HG03135 (cell line): ENCODE results near the gene CYB5A.

ENCODE experiments used
- ATAC-seq: cut with Tn5 transposase; IDR thresholded peaks from one replicate; pipeline ENCODE4 v1.9.1; 2021; ENCODE audit warnings: mild to moderate bottlenecking, moderate library complexity; ENCODE audit not compliant: unreplicated experiment

Gene CYB5A

DNA sequence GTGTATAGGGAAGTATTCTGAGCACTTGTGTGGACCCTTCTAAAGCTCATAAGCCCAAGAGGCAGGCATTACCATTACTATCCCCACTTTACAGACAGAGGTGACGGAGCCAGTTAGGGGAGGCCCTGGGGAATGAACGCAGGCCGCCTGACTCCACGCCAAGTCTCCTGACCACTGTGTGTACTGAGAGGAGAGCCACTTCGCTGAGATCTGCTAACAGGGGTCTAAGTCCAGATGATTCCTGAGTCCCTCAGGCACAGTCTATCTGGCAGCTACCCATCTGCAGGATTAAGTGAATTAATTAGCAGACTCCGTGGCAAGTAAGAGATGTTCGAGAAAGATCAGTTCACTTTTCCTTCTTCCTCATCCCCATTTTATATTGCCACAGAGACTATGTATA is 13.7 kb downstream of the CYB5A start:
- no peak for ATAC-seq

DNA sequence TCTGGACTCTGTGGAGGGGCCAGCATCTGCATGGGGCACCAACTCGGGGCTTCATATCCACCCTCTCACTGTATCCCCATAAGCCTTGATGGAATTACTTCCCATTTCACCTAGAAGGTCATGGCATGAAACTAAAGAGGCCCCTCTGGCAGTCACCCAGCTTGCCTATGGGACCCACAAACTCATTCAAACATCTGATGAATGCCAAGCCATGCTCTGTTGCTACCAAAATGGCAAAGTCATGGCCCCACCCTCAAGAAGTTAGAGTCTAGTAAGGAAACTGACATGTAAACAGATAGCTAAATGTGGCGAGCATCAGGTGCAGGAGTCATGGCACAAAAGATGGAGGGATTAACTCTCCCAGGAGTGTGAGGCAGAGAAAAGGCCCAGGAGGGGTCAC is 14.5 kb downstream of the CYB5A start:
- no peak for ATAC-seq

DNA sequence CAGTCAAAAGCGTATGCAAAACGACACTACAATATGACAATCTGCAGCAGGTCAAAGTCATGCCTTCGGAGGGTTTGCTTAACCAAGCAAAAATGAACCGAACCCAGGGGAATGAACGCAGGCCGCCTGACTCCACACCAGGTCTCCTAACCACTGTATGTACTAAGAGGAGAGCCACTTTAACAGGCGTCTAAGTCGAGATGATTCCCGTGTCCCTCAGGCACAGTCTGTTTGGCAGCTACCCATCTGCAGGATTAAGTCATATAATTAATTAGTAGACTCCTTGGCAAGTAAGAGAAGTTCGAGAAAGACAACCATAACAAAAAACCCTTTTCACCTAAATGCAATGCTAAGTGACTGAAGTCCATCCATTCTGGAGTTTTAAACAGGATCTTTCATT is 15.2 kb downstream of the CYB5A start:
- no peak for ATAC-seq

DNA sequence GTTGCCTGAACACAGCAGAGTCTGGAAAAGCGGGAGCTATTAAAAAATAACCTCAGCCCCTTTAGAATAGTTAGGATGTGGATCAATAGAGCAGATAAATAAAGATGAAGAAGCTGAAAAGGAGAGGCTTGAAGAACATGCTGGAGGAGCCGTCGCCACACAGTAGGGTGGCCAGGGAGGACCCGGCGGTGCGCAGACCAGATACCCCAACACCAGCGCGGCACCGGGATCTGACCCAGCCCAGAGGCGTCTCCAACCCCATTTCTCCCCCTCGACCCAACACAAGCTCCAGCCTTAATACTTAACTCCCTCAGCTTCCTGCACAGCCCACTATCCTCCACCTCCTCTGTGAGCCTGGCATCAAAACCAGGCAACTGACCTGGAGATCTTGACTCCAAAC is 16.0 kb downstream of the CYB5A start:
- no peak for ATAC-seq

DNA sequence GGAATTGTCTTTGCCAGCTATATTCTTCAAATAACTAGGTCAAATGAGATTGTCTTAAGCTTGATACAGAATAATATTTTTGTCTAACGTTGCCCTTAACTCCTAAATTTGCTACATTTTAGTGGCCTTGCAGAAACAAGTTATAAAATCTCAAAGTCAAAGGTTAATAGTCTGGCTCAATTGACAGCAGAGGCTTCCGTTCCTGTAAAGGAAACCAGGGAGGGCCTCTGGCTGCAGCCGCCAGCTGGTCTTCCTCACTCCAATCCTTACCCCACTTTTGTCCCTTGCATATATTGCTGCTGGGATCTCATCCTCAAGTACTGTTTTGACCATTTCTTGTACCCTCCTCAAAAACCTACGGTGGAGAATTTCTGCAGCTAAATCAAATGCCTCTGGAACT is 17.1 kb downstream of the CYB5A start:
- ATAC-seq: no peak

DNA sequence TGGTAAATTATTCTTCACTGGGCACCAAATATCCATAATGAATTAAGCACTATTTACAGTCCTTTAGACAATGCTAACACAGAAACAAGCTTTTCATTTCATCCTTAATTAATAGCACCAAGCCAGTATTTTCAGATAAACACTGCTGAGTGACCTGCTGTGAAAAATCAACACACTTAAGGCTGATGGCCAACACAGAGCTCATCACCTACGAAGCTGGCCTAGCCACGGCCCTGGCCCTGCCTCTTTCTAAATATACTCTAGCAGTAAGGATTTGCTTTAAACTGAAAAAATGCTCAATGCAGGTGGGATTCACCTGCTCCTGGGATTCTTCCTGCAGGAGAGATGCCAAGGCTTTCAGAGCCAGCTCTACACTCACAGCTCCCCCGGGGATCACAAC is 18.4 kb downstream of the CYB5A start:
- ATAC-seq: no peak

DNA sequence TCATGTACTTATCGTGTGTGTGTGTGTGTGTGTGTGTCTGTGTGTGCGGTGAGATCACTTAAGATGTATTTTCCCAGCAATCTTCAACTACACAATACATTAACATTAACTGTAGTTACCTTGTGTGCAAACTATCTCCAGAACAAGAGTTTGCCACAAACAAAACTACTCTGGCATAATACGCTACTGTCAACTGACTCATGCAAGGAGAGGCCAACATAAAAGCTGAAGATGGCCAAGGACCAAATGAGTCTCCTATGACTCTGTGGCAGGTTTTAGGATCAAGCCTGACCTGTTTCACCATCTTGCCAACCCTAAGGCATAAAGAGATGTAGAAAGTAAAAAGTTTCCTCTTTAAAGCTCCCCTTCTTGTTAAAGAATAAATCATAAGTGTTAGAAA is 20.1 kb downstream of the CYB5A start:
- no peak for ATAC-seq

DNA sequence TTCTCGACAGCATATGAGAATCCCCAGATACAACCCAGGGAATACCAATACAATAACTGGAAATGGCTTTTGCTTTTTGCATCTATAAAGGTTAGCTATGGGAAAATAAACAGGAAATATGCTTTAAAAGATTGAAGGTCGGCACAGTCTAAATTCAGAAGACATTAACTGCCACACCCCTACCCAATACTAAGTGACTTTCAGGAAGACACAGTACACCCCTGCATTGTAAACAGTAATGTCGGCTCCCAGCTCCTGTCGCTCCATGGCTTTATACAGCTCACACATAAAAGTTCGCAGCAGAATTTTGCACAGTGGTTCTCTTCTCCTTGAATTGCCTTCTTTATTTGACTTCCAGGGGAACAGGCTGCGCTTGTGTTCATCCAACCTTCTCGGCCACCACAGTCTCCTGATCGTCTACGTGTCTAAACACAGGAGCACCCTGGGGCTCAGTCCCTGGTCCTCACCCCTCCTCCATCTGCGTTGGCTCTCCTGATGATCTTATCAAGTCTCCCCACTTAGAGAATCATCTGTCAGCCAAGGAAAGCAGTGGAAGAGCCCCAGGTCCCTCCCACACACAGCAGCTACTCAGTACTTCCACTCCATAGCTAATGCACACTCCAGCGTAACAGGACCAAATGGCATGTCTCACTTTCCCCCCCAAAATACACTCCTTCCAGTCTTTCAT is 22.7 kb downstream of the CYB5A start:
- ATAC-seq: no peak

DNA sequence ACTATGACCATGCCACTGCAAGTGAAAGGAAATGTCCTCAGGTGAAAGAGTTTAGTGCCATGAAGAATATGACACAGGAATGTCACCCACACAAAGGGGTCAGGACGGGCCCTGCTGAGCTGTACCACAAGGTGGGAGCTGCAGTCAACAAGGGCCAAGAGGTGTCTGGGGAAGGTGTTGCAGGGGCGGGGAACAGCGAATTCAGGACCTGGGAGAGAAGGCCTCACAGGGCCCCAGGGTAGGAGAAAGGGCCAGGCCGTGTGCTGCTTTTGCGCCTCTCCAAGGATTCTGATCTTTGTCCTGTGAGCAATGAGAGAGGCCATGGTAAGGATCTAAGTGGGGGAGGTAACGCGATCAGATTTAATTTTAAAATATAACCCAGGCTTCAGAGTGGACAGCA is 23.6 kb downstream of the CYB5A start:
- ATAC-seq: no peak

DNA sequence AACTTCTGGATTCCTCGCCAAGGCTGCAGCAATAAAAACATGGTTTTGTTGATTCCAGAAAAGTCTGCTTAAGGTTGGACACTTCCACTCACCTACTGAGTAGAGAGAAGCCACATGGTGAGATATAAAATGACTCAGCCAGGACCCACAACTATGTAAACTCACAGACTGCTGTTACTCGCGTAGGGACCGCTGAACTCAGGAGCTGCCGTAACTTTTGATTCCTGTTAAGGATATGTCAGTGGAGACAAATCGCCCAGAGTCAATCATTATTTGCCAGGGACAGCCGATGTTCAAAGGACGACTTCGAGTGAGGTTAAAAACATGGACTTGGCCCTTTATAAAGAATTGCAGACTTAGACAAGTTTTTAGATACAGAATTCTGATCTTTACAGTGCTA is 25.6 kb downstream of the CYB5A start:
- ATAC-seq: no peak

DNA sequence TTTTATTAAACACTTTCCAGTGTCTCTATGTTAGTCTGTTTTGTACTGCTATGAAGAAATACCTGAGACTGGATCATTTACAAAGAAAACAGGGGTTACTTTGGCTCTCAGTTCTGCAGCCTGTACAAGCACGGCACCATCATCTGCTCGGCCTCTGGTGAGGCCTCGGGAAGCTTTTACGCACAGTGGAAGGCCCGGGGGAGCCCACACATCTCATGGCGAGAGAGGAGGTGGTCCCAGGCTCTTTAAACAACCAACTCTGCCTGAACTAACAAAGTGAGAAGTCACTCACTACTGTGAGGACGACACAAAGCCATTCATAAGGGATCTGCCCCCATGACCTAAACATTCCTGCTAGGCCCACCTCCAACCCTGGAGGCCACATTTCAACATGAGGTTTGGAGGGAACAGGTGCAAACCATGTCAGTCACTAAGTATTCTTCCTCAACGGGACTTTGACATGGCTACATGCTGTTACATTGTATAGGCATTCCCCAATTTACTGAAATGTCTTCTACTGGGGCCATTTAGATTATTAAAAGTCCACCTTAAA is 26.1 kb downstream of the CYB5A start:
- no peak for ATAC-seq

DNA sequence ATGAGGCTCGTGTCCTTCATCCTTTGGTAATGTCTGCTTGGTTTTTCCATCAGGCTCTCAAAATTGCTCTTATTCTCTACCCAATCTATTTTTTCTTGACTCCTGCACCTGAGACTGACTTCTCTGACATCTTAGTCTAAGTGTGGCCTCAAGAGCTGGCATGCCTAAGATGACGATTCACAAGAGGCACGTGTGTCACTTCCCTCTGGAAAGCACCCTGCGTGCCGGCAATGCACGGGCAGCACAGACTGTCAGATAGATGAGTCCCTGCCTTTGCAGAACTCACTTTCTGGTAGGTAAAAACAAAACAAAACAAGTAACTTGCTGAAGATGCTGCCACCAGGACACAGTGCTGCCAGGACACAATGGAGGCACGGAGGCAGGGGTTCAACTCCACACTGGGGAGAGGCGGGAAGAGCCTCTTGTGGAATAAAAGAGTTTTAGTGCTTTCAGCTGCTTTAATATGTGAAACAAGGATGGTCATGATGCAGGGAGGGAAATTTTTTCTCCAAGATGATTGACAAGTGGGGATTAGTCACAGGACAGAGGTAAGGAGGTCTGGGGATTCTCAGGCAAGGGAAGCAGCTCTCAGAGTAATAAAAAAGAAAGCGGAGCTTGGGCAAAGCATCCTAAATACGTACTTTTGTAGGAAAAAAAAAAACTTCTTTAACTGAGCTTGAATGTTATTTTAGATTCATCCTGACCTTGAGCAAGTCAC is 27.3 kb downstream of the CYB5A start:
- no peak for ATAC-seq

DNA sequence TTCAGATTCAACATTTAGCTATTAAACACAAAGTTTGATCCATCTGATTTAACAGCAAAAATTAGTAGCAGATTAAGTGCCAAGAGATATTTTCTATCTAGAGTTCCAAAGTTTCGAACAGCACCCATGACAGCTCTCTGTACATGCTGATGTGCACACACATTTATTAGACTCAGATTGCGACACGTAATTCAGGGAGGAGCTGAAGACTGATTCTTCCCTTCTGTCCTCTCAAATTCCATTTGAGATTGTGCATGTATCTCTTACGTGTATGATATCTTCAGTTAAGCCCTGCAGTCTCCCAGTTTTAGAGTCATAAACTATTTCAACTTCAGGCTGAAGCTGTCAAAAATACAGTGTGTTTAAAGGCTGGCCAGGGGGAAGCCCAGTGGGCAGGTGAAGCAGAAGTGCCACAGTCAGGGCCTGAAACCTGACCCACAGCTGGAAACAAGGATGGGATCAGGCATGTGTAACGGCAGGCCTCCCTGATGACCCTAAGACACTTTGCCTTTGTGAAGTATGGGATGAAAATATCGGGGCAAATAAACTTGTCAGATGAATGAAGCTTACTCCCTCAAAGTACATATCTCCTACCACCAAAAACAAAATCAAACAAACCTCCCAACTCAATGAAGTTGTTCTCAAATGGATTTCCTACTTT is 30.6 kb downstream of the CYB5A start:
- no peak for ATAC-seq

DNA sequence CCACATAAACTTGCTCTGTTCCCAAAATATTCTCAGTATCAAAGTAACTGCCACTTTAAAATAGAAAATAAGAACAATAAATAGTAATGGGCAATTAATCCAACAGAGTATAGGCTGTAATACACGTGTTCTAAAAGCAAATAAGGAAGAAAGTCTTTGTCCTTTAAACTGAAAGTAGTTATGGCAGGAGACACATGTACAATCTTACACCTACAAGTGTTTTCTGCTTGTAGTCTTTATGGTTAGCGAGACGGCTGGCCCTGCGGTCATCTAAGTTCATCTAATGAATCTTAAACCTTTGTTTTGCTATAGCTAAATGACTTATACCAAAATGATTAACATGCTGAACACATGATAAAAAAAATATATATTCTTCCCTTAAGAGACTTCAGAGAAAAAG is 32.4 kb downstream of the CYB5A start:
- ATAC-seq: no peak

DNA sequence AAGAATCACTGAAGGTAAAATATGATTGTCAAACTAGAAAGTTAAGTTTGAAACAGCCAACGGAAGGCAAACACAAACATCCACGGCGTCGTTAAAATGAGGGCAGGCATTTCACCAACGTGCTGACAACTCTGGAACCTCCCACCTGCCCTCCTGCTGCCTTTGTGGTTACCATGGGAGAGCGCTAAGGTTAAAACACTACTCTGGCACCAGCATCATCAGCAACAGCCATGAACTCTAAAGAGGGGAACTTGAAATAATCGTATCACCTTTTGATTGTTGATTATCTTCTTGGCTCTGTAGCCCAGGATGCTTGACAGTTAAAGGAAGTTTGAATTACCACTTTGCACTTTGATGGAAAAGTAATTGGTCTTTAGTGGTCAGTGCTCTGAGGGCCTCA is 34.7 kb downstream of the CYB5A start:
- ATAC-seq: no peak

DNA sequence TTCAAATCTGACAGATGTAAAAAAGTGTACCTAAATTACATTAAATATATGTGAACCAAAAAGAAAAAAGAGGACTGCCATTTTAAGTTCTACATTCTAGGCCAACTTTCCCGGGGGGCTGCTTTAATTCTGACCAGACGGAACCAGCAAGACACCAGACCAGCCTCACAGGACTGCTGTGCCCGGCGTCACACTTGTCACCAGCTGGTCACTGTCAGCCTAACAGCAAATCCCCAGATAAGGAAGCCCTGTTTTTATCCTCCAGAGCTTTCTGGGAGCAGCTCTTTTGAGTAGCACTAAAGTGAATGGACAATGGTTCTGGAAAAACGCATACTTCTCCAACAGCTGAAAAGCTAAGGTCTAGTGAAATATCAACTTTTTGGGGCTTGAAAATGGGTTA is 35.6 kb downstream of the CYB5A start:
- no peak for ATAC-seq

DNA sequence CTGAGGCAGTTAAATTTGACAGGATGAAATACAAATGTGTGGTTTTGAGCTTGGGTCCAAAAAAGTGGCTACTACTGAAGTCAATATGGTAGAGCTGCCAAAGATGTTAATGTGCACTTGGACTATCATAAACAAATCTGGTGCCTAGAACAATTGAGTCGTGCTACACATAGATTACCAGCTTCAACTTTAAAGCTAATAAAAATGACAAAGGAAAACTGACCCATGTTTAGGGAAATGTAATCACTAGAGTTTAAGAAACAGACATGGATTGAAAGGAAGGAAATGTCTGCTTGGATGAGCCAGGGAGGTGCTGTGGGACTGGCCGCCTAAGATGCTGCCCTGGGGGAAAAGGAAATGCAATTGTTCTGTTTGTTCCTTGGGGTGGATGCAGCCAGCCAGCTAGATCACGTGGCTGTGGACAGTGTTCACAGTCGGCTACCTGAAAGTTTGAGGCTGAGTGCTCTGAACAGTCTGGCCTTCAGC is 36.6 kb downstream of the CYB5A start:
- no peak for ATAC-seq

DNA sequence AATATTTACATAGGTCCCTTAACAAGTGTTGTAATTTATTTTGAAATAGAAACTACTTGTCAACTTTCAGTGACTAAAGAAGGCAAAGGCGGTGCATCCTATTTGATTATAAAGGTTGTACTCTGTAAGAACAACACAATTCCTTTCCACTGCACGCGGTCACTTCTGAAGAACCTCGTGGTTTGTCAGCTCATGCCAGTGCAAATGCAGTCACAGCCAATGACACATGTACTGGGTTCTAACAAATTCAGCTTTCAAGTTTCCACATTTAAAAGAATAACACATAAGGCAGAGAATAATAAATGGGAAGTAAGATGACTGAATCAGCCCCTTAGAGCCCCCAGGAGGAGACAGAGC is 39.7 kb downstream of the CYB5A start:
- no peak for ATAC-seq

DNA sequence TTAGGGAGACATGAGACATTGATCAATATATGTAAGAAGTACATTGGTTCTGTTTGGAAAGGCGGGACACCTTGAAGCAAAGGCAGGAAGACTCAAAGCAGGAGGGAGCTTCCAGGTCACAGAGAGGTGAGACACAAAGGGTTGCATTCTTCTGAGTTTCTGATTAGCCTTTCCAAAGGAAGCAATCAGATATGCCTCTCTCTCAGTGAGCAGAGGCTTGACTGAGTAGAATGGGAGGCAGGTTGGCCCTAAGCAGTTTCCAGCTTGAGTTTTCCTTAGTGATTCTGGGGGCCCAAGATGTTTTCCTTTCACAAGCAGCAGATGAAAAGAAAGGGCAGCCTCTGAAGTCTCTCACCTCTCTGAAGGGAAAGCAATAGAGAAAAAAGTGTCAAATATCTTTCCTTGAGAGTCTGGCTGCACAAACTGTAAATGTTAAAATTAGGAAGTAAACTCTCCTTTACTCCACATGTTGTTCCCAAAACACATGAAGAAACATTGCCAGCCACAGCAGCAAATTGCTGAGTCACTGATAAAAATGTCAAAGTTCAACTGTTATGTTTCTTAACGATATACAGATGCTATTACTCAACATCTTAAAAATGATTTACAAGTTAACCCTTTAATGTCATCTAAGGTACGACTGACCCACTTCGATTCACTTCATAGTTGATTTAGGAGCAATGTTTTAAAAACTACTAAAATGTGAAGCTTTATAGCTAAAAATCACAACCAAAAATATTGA is 40.3 kb downstream of the CYB5A start:
- ATAC-seq: no peak

DNA sequence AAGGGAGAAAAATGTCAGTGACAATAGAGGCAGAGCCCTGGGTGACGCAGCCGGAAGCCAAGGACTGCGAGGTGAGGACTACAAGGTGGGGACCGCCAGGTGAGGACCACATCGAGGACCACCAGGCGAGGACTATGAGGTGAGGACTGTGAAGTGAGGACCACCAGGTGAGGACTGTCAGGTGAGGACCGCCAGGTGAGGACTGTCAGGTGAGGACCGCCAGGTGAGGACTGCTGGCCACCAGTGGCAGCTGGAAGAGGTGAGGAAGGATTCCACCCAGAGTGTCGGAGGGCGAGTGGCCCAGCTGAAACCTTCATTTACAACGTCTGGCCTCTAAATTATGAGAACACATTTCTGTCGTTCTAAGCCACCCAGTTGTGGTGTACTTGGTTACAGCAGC is 41.6 kb downstream of the CYB5A start:
- no peak for ATAC-seq
